Mammary epithelial cell (primary cell): ENCODE results near the gene MARCHF10.

Experiments
- EZH2 ChIP-seq: IDR thresholded peaks from 2 replicates; pipeline ENCODE4 v1.6.1; 2012; ENCODE audit warnings: low read length, inconsistent platforms, borderline replicate concordance
- TF ChIP-seq, protein P1 (sequence below), 2 donors: IDR thresholded peaks in 1 of 2; conservative IDR thresholded peaks in 1 of 2; 2 replicates each; pipeline ENCODE4 v1.5.1; 2011 to 2012; ENCODE audit warnings: inconsistent platforms in 2 of 2, low read length in 2 of 2, mild to moderate bottlenecking in 2 of 2, control low read depth in 1 of 2, low read depth in 1 of 2; ENCODE audit not compliant: insufficient read depth in 1 of 2; ENCODE audit errors: extremely low read depth in 1 of 2

DNA sequence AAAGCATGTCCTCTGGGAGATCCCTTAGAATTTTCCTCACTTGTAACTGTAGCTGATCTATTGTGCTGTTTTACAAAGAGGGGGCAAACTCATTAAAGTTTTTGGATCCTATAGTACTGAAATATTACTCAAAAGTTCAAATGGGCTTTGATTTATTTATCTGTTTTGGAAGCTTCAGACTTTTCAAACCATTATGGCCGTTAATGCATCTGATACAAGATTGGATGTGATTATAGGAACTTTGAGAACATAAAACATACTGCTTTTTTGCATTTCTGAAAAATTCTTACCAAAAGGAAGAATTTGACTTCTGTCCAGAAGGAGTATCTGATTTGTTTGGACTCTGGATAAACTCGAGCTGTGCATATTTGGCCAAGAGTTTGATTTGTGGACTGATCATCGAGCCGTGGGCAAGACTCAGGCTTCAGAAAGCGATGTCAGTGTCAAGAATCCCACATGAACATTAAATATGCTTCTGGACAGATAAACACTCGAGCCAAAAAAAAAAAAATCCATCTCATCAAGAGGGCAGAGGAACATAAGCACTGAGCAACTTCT is 8.2 kb upstream of the MARCHF10 start:
- TF ChIP-seq, protein P1, sequence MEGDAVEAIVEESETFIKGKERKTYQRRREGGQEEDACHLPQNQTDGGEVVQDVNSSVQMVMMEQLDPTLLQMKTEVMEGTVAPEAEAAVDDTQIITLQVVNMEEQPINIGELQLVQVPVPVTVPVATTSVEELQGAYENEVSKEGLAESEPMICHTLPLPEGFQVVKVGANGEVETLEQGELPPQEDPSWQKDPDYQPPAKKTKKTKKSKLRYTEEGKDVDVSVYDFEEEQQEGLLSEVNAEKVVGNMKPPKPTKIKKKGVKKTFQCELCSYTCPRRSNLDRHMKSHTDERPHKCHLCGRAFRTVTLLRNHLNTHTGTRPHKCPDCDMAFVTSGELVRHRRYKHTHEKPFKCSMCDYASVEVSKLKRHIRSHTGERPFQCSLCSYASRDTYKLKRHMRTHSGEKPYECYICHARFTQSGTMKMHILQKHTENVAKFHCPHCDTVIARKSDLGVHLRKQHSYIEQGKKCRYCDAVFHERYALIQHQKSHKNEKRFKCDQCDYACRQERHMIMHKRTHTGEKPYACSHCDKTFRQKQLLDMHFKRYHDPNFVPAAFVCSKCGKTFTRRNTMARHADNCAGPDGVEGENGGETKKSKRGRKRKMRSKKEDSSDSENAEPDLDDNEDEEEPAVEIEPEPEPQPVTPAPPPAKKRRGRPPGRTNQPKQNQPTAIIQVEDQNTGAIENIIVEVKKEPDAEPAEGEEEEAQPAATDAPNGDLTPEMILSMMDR (conservative IDR thresholded peaks at IDR 0.05 in 1 of 2, IDR thresholded peaks at IDR 0.05 in 1 of 2; ENCODE audit: extremely low read depth in 1 of 2, insufficient read depth in 1 of 2, low read depth in 1 of 2, low read length in 2 of 2), result no peak
- TF ChIP-seq EZH2, result no peak
